ENCODE results near the gene AGAP1.

Gene AGAP1

DNA sequence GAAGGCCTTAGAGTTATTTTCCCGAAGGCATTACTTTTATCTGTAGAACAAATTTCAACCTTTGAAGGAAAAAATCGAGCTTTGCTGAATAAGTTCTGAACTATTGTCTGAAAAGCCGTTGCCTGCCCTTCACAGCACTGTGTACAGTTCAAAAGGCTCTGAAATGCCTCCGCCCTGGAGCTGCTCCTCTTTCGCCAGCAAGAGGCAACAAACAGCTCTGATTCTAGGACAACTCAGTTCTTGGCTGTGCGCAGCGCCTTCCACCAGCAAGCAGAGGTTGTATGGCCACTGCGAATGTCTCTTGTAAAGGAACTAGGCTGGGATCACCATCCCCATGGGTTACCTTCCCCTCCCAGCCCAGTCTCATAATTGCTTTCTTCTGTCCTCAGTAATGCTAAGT lies 365.8 kb downstream of the AGAP1 start:
- DNase-seq (ENCODE audit: insufficient read length, low spot score): no peak
- no peak for FAIRE-seq
- TF ChIP-seq TAF1 (IDR thresholded peaks at IDR 0.05; ENCODE audit: low read depth, low read length) (no peak), SPI1 (IDR thresholded peaks at IDR 0.05; ENCODE audit: low read depth, low read length) (no peak), POLR2A (IDR thresholded peaks at IDR 0.05; ENCODE audit: low read depth, low read length) (no peak), PAX5 (IDR thresholded peaks at IDR 0.05; ENCODE audit: insufficient read depth, low read length, severe bottlenecking) (no peak), POLR2AphosphoS5 (IDR thresholded peaks at IDR 0.05; ENCODE audit: low read depth, low read length) (no peak), POU2F2 (IDR thresholded peaks at IDR 0.05; ENCODE audit: low read depth, low read length) (no peak)

- no peak for DNase-seq (ENCODE audit: insufficient read length, low spot score)
- TF ChIP-seq TAF1 (IDR thresholded peaks at IDR 0.05; ENCODE audit: low read depth, low read length) (no peak), SPI1 (IDR thresholded peaks at IDR 0.05; ENCODE audit: low read depth, low read length) (no peak), POLR2A (IDR thresholded peaks at IDR 0.05; ENCODE audit: low read depth, low read length) (no peak), POU2F2 (IDR thresholded peaks at IDR 0.05; ENCODE audit: low read depth, low read length) (no peak), POLR2AphosphoS5 (IDR thresholded peaks at IDR 0.05; ENCODE audit: low read depth, low read length) (no peak), PAX5 (IDR thresholded peaks at IDR 0.05; ENCODE audit: insufficient read depth, low read length, severe bottlenecking) (no peak)
- FAIRE-seq: no peak
Observed at GRCh38 chr2:235860111-235860510, 366.3 kb downstream of the AGAP1 start.

GRCh38 chr2:235860871-235861270 lies 367.0 kb downstream of the AGAP1 start:
- no peak for DNase-seq (ENCODE audit: insufficient read length, low spot score)
- TF ChIP-seq PAX5 (IDR thresholded peaks at IDR 0.05; ENCODE audit: insufficient read depth, low read length, severe bottlenecking): no peak
- no peak for TF ChIP-seq POLR2AphosphoS5 (IDR thresholded peaks at IDR 0.05; ENCODE audit: low read depth, low read length)
- no peak for TF ChIP-seq POU2F2 (IDR thresholded peaks at IDR 0.05; ENCODE audit: low read depth, low read length)
- TF ChIP-seq POLR2A (IDR thresholded peaks at IDR 0.05; ENCODE audit: low read depth, low read length): no peak
- no peak for TF ChIP-seq TAF1 (IDR thresholded peaks at IDR 0.05; ENCODE audit: low read depth, low read length)
- no peak for TF ChIP-seq SPI1 (IDR thresholded peaks at IDR 0.05; ENCODE audit: low read depth, low read length)
- FAIRE-seq: no peak

- no peak for DNase-seq (ENCODE audit: insufficient read length, low spot score)
- TF ChIP-seq TAF1 (IDR thresholded peaks at IDR 0.05; ENCODE audit: low read depth, low read length) (no peak), POLR2A (IDR thresholded peaks at IDR 0.05; ENCODE audit: low read depth, low read length) (no peak), POU2F2 (IDR thresholded peaks at IDR 0.05; ENCODE audit: low read depth, low read length) (no peak), SPI1 (IDR thresholded peaks at IDR 0.05; ENCODE audit: low read depth, low read length) (no peak), PAX5 (IDR thresholded peaks at IDR 0.05; ENCODE audit: insufficient read depth, low read length, severe bottlenecking) (no peak), POLR2AphosphoS5 (IDR thresholded peaks at IDR 0.05; ENCODE audit: low read depth, low read length) (no peak)
- no peak for FAIRE-seq
Observed at GRCh38 chr2:235861383-235861782, 367.5 kb downstream of the AGAP1 start.

GRCh38 chr2:235863414-235863813 lies 369.6 kb downstream of the AGAP1 start:
- DNase-seq (ENCODE audit: insufficient read length, low spot score) (no peak), FAIRE-seq (no peak)
- no peak for TF ChIP-seq POLR2A (IDR thresholded peaks at IDR 0.05; ENCODE audit: low read depth, low read length)

DNA sequence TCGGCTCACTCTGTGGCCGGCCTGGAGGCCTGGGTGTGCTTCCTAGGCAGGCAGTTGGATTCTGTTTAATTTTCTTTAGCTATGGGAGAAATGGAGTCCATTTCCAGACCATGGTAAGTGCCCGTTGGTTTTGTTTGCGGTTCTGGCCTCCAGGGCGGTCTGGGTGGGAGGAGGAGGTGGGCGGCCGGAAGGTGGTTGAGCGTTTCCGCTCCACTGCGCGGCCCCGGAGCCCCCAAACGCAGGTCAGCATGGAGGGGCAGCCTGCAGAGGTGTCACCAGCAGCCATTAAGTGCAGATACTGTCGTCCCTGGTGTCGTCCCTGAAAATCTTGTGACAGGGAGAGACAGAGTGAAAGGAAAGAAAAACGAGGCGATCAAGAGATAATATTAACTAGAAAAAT lies 370.5 kb downstream of the AGAP1 start:
- FAIRE-seq: no peak
- TF ChIP-seq POLR2A (IDR thresholded peaks at IDR 0.05; ENCODE audit: low read depth, low read length): no peak
- no peak for TF ChIP-seq TAF1 (IDR thresholded peaks at IDR 0.05; ENCODE audit: low read depth, low read length)
- TF ChIP-seq SPI1 (IDR thresholded peaks at IDR 0.05; ENCODE audit: low read depth, low read length): no peak
- TF ChIP-seq PAX5 (IDR thresholded peaks at IDR 0.05; ENCODE audit: insufficient read depth, low read length, severe bottlenecking): no peak
- no peak for TF ChIP-seq POLR2AphosphoS5 (IDR thresholded peaks at IDR 0.05; ENCODE audit: low read depth, low read length)
- TF ChIP-seq POU2F2 (IDR thresholded peaks at IDR 0.05; ENCODE audit: low read depth, low read length): no peak
- no peak for DNase-seq (ENCODE audit: insufficient read length, low spot score)

DNA sequence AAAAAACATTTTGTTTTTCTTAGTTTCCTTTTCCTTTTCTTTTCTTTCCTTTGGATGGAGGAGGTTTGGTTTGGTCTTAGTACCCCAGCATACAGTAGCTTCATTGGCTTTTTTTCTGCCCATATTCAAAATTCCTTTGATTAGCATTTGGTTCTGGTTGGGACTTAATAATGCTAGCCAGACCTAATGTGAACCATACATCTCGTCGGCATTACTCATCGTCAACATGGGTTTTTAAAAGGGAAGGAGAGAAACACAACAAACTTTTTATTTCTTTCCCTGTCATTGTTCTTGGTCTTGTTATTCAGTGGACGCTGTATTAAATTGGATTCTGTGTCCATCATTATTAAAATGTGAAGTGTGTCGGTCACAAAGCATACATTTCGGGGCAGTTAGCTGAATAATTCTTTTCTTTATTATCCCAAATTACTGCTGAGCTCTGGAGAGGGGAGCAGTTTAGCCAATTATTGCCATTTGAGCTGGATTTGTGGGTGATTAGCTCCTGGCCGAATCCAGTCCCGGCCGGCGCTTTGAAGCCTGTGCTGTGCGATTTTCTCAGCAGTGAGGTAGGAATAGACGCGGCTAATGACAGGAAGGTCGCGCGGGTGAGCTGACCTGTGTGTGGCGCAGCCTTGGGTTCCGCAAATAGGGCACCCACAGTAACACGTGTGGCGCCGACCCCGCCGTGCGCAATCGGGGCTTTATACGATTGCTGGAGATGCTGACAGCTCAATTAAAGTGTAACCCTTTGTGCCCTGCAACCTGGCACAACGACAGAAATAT lies 371.1 kb downstream of the AGAP1 start:
- TF ChIP-seq POU2F2 (IDR thresholded peaks at IDR 0.05; ENCODE audit: low read depth, low read length): no peak
- TF ChIP-seq SPI1 (IDR thresholded peaks at IDR 0.05; ENCODE audit: low read depth, low read length): no peak
- no peak for TF ChIP-seq TAF1 (IDR thresholded peaks at IDR 0.05; ENCODE audit: low read depth, low read length)
- TF ChIP-seq PAX5 (IDR thresholded peaks at IDR 0.05; ENCODE audit: insufficient read depth, low read length, severe bottlenecking): no peak
- DNase-seq (ENCODE audit: insufficient read length, low spot score) (no peak), FAIRE-seq (no peak)

DNA sequence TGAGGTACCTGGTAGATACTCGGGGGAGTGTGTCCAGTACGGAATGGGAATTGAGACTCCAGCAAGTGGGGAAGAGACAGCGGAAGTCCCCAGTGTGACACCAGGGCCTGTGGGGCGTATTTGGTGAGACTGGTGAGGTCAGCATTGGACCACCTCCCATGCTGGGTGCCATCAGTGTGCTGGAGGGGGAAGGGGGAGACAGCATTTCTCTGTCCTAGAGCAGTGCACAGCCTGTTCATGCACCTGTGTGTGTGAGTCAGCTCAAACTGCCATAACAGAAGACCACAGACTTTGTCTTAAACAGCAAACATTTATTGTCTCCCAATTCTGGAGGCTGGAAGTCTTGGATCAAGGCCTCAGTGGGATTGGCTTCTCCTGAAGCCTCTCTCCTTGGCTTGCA lies 372.5 kb downstream of the AGAP1 start:
- DNase-seq (ENCODE audit: insufficient read length, low spot score) (no peak), FAIRE-seq (no peak)
- TF ChIP-seq POLR2A (IDR thresholded peaks at IDR 0.05; ENCODE audit: low read depth, low read length): no peak
- TF ChIP-seq SPI1 (IDR thresholded peaks at IDR 0.05; ENCODE audit: low read depth, low read length): no peak
- no peak for TF ChIP-seq POLR2AphosphoS5 (IDR thresholded peaks at IDR 0.05; ENCODE audit: low read depth, low read length)
- no peak for TF ChIP-seq POU2F2 (IDR thresholded peaks at IDR 0.05; ENCODE audit: low read depth, low read length)
- TF ChIP-seq TAF1 (IDR thresholded peaks at IDR 0.05; ENCODE audit: low read depth, low read length): no peak
- no peak for TF ChIP-seq PAX5 (IDR thresholded peaks at IDR 0.05; ENCODE audit: insufficient read depth, low read length, severe bottlenecking)

GRCh38 chr2:235868224-235868623 lies 374.4 kb downstream of the AGAP1 start:
- TF ChIP-seq POLR2A (IDR thresholded peaks at IDR 0.05; ENCODE audit: low read depth, low read length) (no peak), SPI1 (IDR thresholded peaks at IDR 0.05; ENCODE audit: low read depth, low read length) (no peak), POU2F2 (IDR thresholded peaks at IDR 0.05; ENCODE audit: low read depth, low read length) (no peak), TAF1 (IDR thresholded peaks at IDR 0.05; ENCODE audit: low read depth, low read length) (no peak), PAX5 (IDR thresholded peaks at IDR 0.05; ENCODE audit: insufficient read depth, low read length, severe bottlenecking) (no peak), POLR2AphosphoS5 (IDR thresholded peaks at IDR 0.05; ENCODE audit: low read depth, low read length) (no peak)
- DNase-seq (ENCODE audit: insufficient read length, low spot score) (no peak), FAIRE-seq (no peak)

- no peak for FAIRE-seq
- no peak for DNase-seq (ENCODE audit: insufficient read length, low spot score)
- TF ChIP-seq SPI1 (IDR thresholded peaks at IDR 0.05; ENCODE audit: low read depth, low read length): no peak
- no peak for TF ChIP-seq POLR2AphosphoS5 (IDR thresholded peaks at IDR 0.05; ENCODE audit: low read depth, low read length)
- no peak for TF ChIP-seq POU2F2 (IDR thresholded peaks at IDR 0.05; ENCODE audit: low read depth, low read length)
- no peak for TF ChIP-seq PAX5 (IDR thresholded peaks at IDR 0.05; ENCODE audit: insufficient read depth, low read length, severe bottlenecking)
- no peak for TF ChIP-seq TAF1 (IDR thresholded peaks at IDR 0.05; ENCODE audit: low read depth, low read length)
- no peak for TF ChIP-seq POLR2A (IDR thresholded peaks at IDR 0.05; ENCODE audit: low read depth, low read length)
Observed at GRCh38 chr2:235868645-235869044, 374.8 kb downstream of the AGAP1 start.
